Measurements from ENCODE around the gene KRT79. TPM values are rescaled to one million over a fixed set of nuclear protein-coding genes. Genes with fewer than 3 reads are reported as not detected.
A peak's percentile ranks its signal among the peaks of the same experiment; 100 is the strongest.

Gene KRT79
- total and polyA plus RNA-seq, 8 donors, result 0.09 TPM; not detected in 7

- Histone ChIP-seq H3K4me1 (no peaks in the 10 kb centered on the region), H3K27ac (no peak within 1 kb of the TSS), H3K36me3 (no peaks in the 10 kb centered on the region), H3K4me3 (no peak within 1 kb of the TSS), H3K27me3 (no peaks in the 10 kb centered on the region), H3K9me3 (no peaks in the 10 kb centered on the region)
- no peak for FAIRE-seq
- no peak for DNase-seq
- peak; percentile 43 to 73 (median 65) for ATAC-seq
- TF ChIP-seq CTCF (IDR thresholded peaks at IDR 0.05), result no peak
- 57 to 61% methylated on average over 15 of the region's 15 CpGs for WGBS, 2 donors
- intact Hi-C loops (cut with DNase I), result no loop called here
These were observed 20.0 kb downstream of the KRT79 start, which contains the start of gene KRT4 for GRCh38 chr12:52813885-52814709. KRT4 (minus strand) TSS chr12:52814116; CDS start chr12:52814058, 58 bp downstream.

GRCh38 chr12:52813203-52813819 lies 20.8 kb downstream of the KRT79 start:
- intact Hi-C loops (cut with DNase I), result no loop called here
- H3K27me3 ChIP-seq, result no peaks in the 10 kb centered on the region
- TF ChIP-seq CTCF (IDR thresholded peaks at IDR 0.05), result no peak
- DNase-seq (no peak), FAIRE-seq (no peak), ATAC-seq (no peak)
- no peaks in the 10 kb centered on the region for H3K4me1 ChIP-seq
- 66 to 74% methylated on average over 10 of the region's 10 CpGs for WGBS, 2 donors
- H3K9me3 ChIP-seq, result no peaks in the 10 kb centered on the region
- no peak overlapping the region for H3K27ac ChIP-seq
- H3K4me3 ChIP-seq, result no peak overlapping the region
- H3K36me3 ChIP-seq, result no peaks in the 10 kb centered on the region

GRCh38 chr12:52812749-52813148 lies 21.4 kb downstream of the KRT79 start:
- no peak for ATAC-seq
- Histone ChIP-seq H3K36me3 (no peaks in the 10 kb centered on the region), H3K27ac (no peak overlapping the region), H3K27me3 (no peaks in the 10 kb centered on the region), H3K9me3 (no peaks in the 10 kb centered on the region), H3K4me3 (no peak overlapping the region), H3K4me1 (no peaks in the 10 kb centered on the region)
- intact Hi-C loops (cut with DNase I), result no loop called here
- FAIRE-seq, result no peak
- no peak for TF ChIP-seq CTCF (IDR thresholded peaks at IDR 0.05)
- DNase-seq, result no peak
- WGBS, 2 donors, result 38 to 52% methylated on average over 3 of the region's 3 CpGs

GRCh38 chr12:52812073-52812400 lies 22.1 kb downstream of the KRT79 start:
- WGBS, 2 donors, result 53 to 66% methylated on average over 4 of the region's 4 CpGs
- Histone ChIP-seq H3K27me3 (no peaks in the 10 kb centered on the region), H3K4me3 (no peak overlapping the region), H3K36me3 (no peaks in the 10 kb centered on the region), H3K4me1 (no peaks in the 10 kb centered on the region), H3K9me3 (no peaks in the 10 kb centered on the region), H3K27ac (no peak overlapping the region)
- FAIRE-seq (no peak), ATAC-seq (no peak), DNase-seq (no peak)
- no peak for TF ChIP-seq CTCF (IDR thresholded peaks at IDR 0.05)
- intact Hi-C loops (cut with DNase I), result no loop called here

All from pancreas (tissue), 10 donors.